HG02610 (cell line): ENCODE data around the gene PLS1.

Source experiments
- ATAC-seq: cut with Tn5 transposase; IDR thresholded peaks from one replicate; pipeline ENCODE4 v1.9.1; 2021; ENCODE audit warnings: mild to moderate bottlenecking, moderate library complexity; ENCODE audit not compliant: unreplicated experiment

PLS1 gene

GRCh38 chr3:142636050-142636449, 39.9 kb downstream of the PLS1 start:
- ATAC-seq = no peak

GRCh38 chr3:142636664-142637063, 40.5 kb downstream of the PLS1 start:
- ATAC-seq = no peak

GRCh38 chr3:142638291-142638690, 42.1 kb downstream of the PLS1 start:
- no peak for ATAC-seq

- ATAC-seq = no peak
These were observed 45.3 kb downstream of the PLS1 start for GRCh38 chr3:142641504-142641903.

- ATAC-seq = no peak
These were observed 46.8 kb downstream of the PLS1 start for GRCh38 chr3:142642956-142643355.

GRCh38 chr3:142644502-142644901, 48.3 kb downstream of the PLS1 start:
- ATAC-seq = no peak

- ATAC-seq = no peak
These were observed 49.1 kb downstream of the PLS1 start for GRCh38 chr3:142645236-142645793.

- ATAC-seq = no peak
These were observed 50.0 kb downstream of the PLS1 start for GRCh38 chr3:142646020-142646785.

- no peak for ATAC-seq
These were observed 51.7 kb downstream of the PLS1 start for GRCh38 chr3:142647856-142648255.

- ATAC-seq = no peak
These were observed 52.8 kb downstream of the PLS1 start for GRCh38 chr3:142648950-142649349.

- no peak for ATAC-seq
These were observed 54.0 kb downstream of the PLS1 start for GRCh38 chr3:142650001-142650693.

GRCh38 chr3:142651711-142652110, 55.5 kb downstream of the PLS1 start:
- no peak for ATAC-seq

- ATAC-seq = no peak
These were observed 56.7 kb downstream of the PLS1 start for GRCh38 chr3:142652826-142653292.

GRCh38 chr3:142656575-142656974, 60.4 kb downstream of the PLS1 start:
- no peak for ATAC-seq

GRCh38 chr3:142657033-142657432, 60.8 kb downstream of the PLS1 start:
- no peak for ATAC-seq

- ATAC-seq = no peak
These were observed 64.2 kb downstream of the PLS1 start for GRCh38 chr3:142660383-142660782.

GRCh38 chr3:142660893-142661292, 64.7 kb downstream of the PLS1 start:
- no peak for ATAC-seq

GRCh38 chr3:142663865-142664264, 67.7 kb downstream of the PLS1 start:
- no peak for ATAC-seq

GRCh38 chr3:142664311-142664710, 68.1 kb downstream of the PLS1 start:
- ATAC-seq = no peak

GRCh38 chr3:142664819-142665218, 68.6 kb downstream of the PLS1 start:
- ATAC-seq = no peak

- ATAC-seq = no peak
These were observed 73.9 kb downstream of the PLS1 start for GRCh38 chr3:142670120-142670519.

GRCh38 chr3:142676151-142676550, 80.0 kb downstream of the PLS1 start:
- ATAC-seq = no peak
